NCI-H128 (cell line): Measurements from ENCODE around the gene TMEM26.

ENCODE experiments used
- DNase-seq: peaks from one replicate; lab custom pipeline; 2025; ENCODE audit not compliant: unreplicated experiment; lab: John Stamatoyannopoulos, UW

TMEM26 gene

GRCh38 chr10:61452655-61453641 is at the start of gene TMEM26:
Gene TMEM26 (minus strand): TSS chr10:61453381. CDS start chr10:61453081, 300 bp downstream.
- DNase-seq: no peak

GRCh38 chr10:61500460-61500859 is 47.3 kb upstream of the TMEM26 start:
- DNase-seq: no peak

DNA sequence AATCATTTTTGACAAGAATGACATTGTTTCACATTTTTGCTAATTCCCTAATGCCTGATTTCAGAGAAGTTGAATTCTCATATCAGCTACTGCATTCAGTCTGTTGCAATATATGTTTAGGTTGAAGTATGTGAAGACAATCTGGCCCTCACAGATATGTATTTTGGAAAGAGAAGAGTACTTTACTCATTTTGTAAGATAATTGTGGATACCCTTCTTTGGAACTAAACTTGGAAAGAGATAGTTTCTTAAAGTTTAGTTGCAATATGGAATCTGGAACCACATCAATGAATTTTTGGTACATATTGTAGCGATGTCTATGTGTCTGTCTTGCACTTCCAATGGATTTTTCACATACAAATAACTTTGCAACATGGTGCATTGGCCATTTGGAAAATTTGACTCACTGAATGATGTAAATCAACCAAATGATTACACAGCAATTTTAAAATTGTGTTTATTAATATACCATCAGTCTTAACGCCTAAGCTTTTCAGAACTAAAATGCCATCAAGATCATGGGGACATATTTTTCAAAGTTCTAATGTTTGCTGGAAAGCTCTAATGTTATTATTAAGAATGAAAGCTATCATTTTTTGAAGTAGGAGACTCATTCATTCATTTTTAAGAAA is 39.3 kb upstream of the TMEM26 start:
- DNase-seq: no peak

- DNase-seq: no peak
These were observed 34.3 kb upstream of the TMEM26 start for GRCh38 chr10:61487506-61487905.

DNA sequence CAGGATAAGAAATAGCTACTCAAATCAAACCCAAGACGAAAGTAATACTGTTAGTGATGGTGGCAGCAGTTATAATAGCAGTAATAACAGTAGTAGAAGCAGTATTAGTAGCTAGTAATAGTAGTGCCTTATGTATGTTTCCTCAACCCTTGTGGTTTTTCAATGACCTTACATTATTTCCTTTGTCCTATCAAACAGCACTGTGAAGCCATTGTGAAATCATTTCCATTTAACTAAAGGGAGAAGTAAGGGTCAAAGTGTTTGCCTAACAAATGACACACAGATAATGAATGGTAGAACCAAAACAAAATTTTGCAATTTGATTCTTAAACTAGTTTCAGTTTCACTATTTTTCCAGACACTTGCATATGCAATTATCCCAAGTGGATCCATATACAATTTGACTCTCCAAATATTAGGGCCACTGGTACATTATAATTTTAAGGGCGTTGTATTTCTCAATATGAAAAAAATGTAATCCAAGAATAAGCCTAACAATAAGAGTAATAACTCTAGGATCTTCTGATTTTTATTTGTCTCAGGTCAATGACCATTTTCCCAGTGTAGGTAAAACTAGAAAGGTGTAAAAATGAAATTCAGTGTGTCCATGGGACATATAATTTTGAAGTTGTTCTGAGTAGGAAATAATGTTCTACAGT is 33.7 kb upstream of the TMEM26 start:
- DNase-seq: no peak

DNA sequence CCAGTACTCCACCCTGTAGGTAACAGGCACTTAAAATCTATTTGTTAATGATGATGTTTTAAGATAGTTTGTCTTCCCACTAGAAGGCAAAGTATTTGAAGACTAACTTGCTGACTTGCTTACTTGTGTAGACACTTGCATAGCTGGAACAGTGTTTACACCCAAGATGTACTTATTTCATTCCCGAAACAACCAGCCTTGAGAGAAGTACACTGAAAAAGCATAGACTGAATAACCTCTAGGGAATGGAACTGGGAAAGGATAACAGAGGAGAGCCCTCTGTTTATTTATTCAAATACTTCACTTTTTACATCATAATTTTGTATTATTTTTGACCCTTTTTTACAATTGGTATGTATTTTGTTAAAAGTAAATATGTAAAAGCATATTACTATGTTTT is 33.1 kb upstream of the TMEM26 start:
- no peak for DNase-seq

DNA sequence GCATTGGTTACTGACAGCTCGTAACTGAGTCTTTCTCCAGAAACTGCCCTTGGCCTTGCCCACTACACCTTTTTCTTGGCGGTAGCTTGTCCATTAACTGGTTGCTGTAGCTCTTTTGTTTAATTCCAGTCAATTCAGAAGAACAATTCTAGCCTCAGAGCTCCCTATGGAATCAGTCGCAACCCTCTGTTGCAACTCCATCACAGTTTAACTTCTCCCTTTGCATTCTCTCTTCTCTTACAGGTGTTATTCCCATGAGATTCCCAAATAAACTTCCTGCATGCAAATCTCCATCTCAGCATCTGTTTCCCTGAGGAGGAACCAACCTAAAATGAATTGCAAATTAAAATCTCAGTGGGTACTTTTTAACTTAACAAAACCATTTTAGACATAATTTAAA is 28.4 kb upstream of the TMEM26 start:
- DNase-seq: no peak

DNA sequence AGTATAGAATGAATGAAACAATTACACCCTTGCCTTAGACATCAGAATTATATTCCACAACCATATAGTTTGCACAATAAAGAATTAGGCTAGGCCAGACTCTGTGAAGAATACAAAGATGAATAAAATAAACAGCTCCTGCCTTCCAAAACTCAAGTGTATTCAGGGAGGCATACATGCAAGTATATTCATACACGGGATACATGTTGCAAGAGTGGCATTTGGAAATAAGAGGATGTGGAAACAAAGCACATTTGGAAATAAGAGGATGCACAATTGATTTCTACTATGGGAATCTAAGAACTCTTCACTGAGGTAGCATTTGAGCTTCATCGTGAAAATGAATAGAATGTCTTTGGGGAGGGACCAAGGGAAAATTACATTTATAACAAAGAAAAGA is 27.0 kb upstream of the TMEM26 start:
- DNase-seq: no peak

GRCh38 chr10:61478621-61479312 is 25.6 kb upstream of the TMEM26 start:
- no peak for DNase-seq

GRCh38 chr10:61477451-61477850 is 24.3 kb upstream of the TMEM26 start:
- no peak for DNase-seq

DNA sequence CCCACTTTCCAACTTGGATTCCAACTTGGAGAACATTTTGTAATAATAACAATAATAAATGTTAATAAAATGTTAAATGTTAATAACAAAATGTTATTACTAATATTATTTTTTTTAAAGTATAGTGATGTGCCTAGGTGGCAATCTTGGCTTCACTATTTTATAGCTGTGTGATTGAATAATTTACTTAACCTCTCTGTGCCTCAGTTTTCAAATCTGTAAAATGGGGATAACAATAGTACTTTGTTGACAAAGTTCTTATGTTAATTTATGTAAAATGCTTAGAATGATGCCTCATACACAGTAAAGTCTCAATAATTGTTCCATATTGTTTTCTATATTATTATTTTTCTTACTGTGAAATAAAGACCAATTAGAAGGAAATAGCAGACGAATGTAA is 23.3 kb upstream of the TMEM26 start:
- no peak for DNase-seq

DNA sequence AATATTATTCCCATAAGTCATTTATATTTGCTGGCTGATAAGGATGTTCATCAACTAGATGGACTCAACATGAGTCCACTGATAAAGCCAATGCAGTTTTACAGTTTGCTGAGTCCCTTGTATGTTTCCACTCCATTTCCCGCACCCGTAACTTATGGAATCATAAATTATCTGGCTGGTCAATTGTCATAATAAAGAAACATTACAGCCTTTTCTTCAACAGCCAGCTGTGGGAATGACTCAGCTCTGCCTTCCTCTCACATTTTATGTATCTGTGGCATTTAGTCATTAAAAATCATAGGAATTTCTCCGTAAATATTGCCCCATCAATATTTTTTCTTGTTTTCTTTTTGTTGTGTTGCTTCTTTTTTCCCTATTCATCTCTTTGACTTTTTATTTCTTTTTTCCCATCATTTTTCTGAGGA is 22.3 kb upstream of the TMEM26 start:
- no peak for DNase-seq

DNA sequence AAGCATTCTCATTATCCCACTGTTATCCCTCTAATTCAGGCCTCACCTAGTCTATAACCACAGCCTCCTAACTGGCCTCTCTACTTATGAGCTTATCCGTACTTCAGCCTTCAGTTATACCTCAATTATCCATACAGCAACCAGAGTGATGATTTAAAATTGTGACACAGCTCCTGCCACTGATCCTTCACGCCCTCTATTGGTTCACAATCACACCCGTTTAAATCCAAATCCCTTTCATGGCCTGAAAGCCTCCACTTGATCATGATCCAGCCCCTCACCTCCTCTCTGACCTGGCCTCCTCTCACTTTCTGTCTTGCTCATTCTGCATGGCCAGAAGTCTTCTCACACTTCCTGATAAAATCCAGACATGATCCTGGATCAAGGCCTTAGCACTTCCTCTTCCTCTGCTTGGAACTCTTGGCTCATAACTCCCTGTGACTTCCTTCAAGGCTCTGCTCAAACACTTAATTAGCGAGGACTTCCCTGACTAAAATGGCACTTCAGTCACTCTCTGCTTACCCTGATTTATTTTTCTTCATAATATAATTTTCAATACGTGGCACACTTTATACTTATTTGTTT is 19.0 kb upstream of the TMEM26 start:
- no peak for DNase-seq

DNA sequence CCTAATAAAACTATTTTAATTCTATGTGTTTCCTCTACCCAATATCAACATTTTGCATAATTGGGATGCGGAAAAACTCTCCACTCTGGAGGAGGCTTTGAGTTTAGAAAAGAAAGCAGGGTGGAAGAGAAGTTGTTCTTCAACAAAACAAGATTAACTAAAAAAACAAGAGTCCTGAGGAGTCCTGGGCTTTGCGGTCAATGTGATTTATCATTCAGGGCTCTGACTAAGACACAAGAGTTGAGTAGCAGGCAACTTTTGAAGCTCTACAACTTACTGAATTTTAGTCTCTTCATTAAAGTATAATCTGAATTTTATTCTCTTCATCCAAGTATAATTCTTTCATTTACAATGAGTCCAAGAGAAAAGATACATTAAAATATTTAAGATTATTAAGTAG is 18.3 kb upstream of the TMEM26 start:
- no peak for DNase-seq

GRCh38 chr10:61470740-61471139 is 17.6 kb upstream of the TMEM26 start:
- no peak for DNase-seq

- DNase-seq: no peak
These were observed 12.9 kb upstream of the TMEM26 start for GRCh38 chr10:61465901-61466632.

GRCh38 chr10:61465171-61465496 is 12.0 kb upstream of the TMEM26 start:
- DNase-seq: no peak

DNA sequence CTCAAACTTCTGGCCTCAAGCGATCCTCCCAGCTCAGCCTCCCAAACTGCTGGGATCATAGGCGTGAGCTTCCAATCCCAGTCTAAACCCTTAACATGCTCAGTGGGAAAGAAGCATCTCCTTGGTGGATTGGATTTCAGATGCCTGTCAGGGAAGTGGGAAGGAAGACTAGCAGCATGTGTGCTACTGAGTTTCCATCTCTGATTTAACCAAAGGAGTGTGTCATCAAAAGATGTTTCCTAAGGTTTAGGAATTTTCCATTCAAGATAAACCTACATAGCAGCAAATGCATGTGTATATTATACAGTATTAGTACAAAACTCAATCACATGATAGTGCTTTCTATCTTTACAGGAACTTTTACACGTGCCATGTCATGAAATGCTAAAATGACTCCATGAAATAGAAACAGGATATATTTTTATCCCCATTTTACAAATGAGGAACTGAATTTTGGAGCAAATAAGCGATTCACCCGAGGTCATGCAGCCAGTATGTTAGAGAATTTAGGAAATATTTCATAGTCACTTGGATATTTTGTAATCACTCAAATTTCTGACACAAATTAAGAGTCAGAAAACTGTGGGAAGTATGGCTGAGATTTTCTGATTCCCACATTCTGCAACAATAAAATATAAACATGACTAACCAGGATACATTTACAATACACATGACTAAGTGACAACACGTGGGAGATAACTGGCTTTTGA is 11.4 kb upstream of the TMEM26 start:
- no peak for DNase-seq

DNA sequence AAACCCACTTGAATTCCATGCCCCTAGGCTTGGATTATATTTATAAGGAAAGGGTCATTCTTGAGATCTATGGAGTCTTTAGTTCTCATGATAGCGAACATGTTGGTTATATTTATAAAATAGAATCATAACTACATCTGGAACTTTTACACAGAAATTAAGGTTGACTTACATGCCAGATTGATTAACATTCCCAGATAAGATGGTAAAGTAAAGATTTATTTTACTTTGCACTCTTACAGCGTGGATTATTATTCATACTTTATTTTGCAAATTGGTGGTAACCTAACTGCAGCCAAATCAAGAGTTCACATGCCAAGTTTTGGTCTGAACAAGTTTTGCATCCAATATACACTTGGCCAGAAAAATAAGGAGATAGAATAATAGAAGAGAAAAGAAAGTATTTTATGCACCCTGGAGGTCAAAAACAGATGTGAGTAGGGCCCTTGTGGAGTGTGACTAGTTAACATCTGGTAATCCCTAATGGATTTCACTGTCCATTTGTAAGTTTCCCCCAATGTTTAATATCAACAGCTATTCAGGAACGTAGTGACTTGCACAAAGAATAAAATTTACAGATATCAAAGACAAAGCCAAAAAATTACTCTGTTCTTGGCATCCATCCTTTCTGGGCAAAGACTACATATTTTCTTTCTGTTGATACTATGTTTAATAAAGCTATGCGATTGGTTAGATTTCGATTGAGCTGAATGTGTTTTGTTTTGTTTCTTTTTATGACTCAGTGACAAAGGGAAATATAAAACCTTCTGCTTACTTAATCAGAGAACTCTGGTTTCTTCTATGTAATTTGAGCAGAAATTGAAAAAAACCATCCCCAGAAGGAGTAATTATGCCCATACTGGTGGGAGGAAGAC is 10.1 kb upstream of the TMEM26 start:
- DNase-seq: no peak
